Uterus (tissue), 2 donors: ENCODE data around the gene PCBD1.

Experiments
- CTCF ChIP-seq, 4 experiments: fragments of 200-600 bp in 2 of 4; fragments of 450-650 bp in 2 of 4; sonication (generic) in 2 of 4; IDR thresholded peaks; one replicate each; pipeline ENCODE4 v1.5.1; 2016 to 2019; ENCODE audit warnings: antibody characterized with exemption in 4 of 4, mild to moderate bottlenecking in 2 of 4, moderate library complexity in 1 of 4
- POLR2A ChIP-seq, 2 donors: fragments of 450-650 bp; IDR thresholded peaks; one replicate each; pipeline ENCODE4 v1.6.1; 2016; ENCODE audit warnings: antibody characterized with exemption in 2 of 2, mild to moderate bottlenecking in 1 of 2, moderate library complexity in 1 of 2

- TF ChIP-seq POLR2A (IDR thresholded peaks at IDR 0.05) (no peak), CTCF (IDR thresholded peaks at IDR 0.05) (no peak)
Measured at GRCh38 chr10:70858759-70859158, 29.6 kb downstream of the PCBD1 start.
